Muscle layer of duodenum (tissue), 2 donors: ENCODE results near the gene CCDC127.

Source experiments
- H3K27ac ChIP-seq: one replicate; pipeline ENCODE4 v1.7.0; 2013; ENCODE audit warnings: mild to moderate bottlenecking, low read length
- H3K27me3 ChIP-seq: one replicate; pipeline ENCODE4 v1.7.0; 2013; ENCODE audit warnings: low read depth, mild to moderate bottlenecking, control low read depth, low read length
- H3K36me3 ChIP-seq, 2 donors: one replicate each; pipeline ENCODE4 v1.7.0; 2013; ENCODE audit warnings: low read length in 2 of 2, control low read depth in 1 of 2, mild to moderate bottlenecking in 1 of 2; ENCODE audit not compliant: insufficient read depth in 2 of 2, control insufficient read depth in 1 of 2
- H3K4me1 ChIP-seq, 2 donors: one replicate each; pipeline ENCODE4 v1.7.0; 2013; ENCODE audit warnings: low read length in 2 of 2, mild to moderate bottlenecking in 2 of 2, control low read depth in 1 of 2, moderate library complexity in 1 of 2; ENCODE audit not compliant: insufficient read depth in 2 of 2, control insufficient read depth in 1 of 2
- H3K4me3 ChIP-seq, 2 donors: one replicate each; pipeline ENCODE4 v1.7.0; 2013; ENCODE audit warnings: low read length in 2 of 2, low read depth in 1 of 2, mild to moderate bottlenecking in 1 of 2
- H3K9me3 ChIP-seq, 2 donors: one replicate each; pipeline ENCODE4 v1.7.0; 2013; ENCODE audit warnings: low read length in 2 of 2, control low read depth in 1 of 2, mild to moderate bottlenecking in 1 of 2; ENCODE audit not compliant: control insufficient read depth in 1 of 2
- donor health status: healthy.

Gene CCDC127

GRCh38 chr5:192691-192969 lies 25.3 kb downstream of the CCDC127 start:
- H3K36me3 ChIP-seq: no peaks in the 10 kb centered on the region
- peaks cover 0 to 12% of the 10 kb centered on the region in 2 donors for H3K4me1 ChIP-seq
- no peak overlapping the region for H3K27ac ChIP-seq
- no peaks in the 10 kb centered on the region for H3K9me3 ChIP-seq
- no peak overlapping the region for H3K4me3 ChIP-seq
- H3K27me3 ChIP-seq: no peaks in the 10 kb centered on the region

DNA sequence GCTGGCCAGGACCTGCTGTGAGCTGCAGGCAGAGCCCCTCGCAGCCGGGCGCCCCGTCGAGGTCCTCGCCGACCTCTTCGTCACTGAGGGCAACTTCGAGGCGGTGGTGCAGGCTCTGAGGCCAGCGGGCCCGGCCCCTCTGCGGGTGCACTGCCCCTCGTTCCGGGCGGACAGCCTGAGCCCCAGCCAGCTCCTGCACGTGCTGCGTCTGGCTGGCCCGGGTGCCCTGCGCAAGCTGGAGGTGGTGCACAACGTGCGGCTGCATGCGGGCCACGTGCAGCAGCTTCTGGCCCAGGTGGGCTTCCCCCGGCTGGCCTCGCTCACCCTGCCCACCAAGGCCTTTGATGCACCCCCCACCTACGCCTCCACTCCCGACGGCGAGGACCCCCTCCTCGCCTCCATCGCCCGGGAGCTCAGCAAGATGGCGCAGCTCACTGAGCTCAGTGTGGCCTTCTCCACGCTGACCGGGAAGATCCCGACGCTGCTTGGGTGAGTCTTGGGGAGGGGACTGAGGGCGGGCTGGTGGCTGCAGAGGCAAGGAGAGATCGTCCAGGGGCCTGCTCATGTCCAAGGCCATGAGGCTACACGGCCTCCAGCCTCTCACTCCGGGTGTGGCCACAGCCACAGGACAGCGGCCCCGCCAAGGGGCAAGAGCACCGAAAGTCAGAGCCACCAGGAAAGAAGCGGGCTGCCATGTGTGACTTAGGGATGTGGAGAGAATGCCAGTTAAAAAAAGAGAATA lies 25.8 kb downstream of the CCDC127 start:
- H3K4me1 ChIP-seq: peaks cover 0 to 12% of the 10 kb centered on the region in 2 donors
- H3K27ac ChIP-seq: no peak overlapping the region
- H3K27me3 ChIP-seq: no peaks in the 10 kb centered on the region
- no peaks in the 10 kb centered on the region for H3K9me3 ChIP-seq
- H3K36me3 ChIP-seq: no peaks in the 10 kb centered on the region
- H3K4me3 ChIP-seq: no peak overlapping the region

DNA sequence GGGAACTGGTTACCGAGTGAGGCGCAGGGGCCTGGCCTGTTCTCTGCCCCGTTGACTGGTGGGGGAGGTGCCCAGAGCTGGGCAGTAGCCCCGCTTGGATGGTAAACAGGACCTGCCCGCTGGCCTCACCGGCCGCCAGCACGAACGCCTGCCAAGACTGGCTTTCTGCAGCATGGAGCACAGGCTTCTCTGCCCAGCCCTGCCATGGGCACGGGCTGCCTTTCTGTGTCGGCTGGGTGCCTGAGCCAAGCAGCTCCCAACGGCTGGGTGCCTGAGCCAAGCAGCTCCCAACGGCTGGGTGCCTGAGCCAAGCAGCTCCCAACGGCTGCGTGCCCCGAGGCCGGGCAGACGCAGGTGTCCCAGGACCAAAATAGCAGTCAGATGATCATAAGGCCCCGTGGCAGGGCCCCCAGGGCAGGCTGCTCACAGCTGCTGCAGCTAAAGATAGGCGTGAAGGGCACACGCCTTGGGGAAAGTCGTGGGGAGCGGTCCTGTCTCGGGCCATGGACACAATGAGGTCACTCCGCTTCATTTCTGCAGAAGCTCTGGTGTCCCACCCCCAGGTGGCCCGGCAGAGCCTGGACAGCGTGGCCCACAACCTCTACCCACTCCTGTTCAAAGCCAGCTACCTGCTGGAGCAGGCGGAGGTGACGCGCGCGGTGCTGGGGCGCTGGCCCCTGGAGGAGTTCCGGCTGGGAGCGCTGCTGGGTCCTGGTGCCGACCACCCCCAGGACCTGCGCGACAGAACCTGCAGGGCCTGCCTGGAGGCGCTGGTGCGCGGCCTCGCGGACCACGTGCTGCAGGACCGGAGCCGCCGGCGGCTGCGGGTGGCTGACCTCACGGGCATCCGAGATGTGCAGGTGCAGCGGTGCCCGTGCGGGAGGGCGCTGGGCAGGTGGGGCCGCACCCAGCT lies 26.7 kb downstream of the CCDC127 start, which contains the start of gene LRRC14B:
Gene LRRC14B, plus strand, starts transcription at position 460 of the 913 bp plus-strand sequence. Its CDS starts 44 bp downstream, at position 504.
- H3K4me1 ChIP-seq: peaks cover 0 to 12% of the 10 kb centered on the region in 2 donors
- no peaks in the 10 kb centered on the region for H3K27me3 ChIP-seq
- peak within 1 kb of the TSS; percentile 7 to 44 for H3K4me3 ChIP-seq
- no peak within 1 kb of the TSS for H3K27ac ChIP-seq
- no peaks in the 10 kb centered on the region for H3K36me3 ChIP-seq
- H3K9me3 ChIP-seq: no peaks in the 10 kb centered on the region

GRCh38 chr5:190366-191035 lies 27.5 kb downstream of the CCDC127 start:
- Histone ChIP-seq H3K27ac (no peak overlapping the region), H3K4me1 (peaks cover 0 to 12% of the 10 kb centered on the region in 2 donors), H3K4me3 (peak overlapping the region in 1 of 2 donors; percentile 44)

GRCh38 chr5:189976-190365 lies 28.0 kb downstream of the CCDC127 start:
- peaks cover 0 to 15% of the 10 kb centered on the region in 2 donors for H3K4me1 ChIP-seq
- H3K27me3 ChIP-seq: no peaks in the 10 kb centered on the region
- no peaks in the 10 kb centered on the region for H3K36me3 ChIP-seq
- no peak overlapping the region for H3K27ac ChIP-seq
- H3K9me3 ChIP-seq: no peaks in the 10 kb centered on the region
- no peak overlapping the region for H3K4me3 ChIP-seq

More at GRCh38 chr5:190366-191035, 27.5 kb downstream of the CCDC127 start:
- Histone ChIP-seq H3K9me3 (no peaks in the 10 kb centered on the region), H3K27me3 (no peaks in the 10 kb centered on the region), H3K36me3 (no peaks in the 10 kb centered on the region)

DNA sequence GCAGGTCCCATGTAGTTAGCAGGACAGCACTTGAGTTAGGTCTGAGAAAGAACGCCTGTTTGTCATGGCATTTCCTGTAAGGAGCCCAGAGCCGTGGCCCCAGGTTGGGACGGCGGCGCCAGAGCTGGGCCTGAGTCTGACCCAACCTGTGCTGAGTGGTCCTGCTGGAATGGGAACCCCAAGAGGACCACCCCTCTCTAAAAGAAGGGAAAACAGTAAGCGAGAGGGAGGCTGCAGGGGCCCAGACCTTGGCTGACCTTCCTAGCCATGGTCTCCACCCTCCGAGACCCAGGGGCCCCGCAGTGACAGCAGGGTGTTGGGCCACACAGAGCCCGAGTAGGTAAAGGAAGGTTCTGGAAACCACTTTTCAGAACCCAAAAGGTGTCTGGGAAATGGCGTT lies 28.5 kb downstream of the CCDC127 start:
- Histone ChIP-seq H3K27ac (no peak overlapping the region), H3K9me3 (no peaks in the 10 kb centered on the region), H3K36me3 (no peaks in the 10 kb centered on the region), H3K27me3 (no peaks in the 10 kb centered on the region), H3K4me1 (peaks cover 0 to 17% of the 10 kb centered on the region in 2 donors), H3K4me3 (no peak overlapping the region)

DNA sequence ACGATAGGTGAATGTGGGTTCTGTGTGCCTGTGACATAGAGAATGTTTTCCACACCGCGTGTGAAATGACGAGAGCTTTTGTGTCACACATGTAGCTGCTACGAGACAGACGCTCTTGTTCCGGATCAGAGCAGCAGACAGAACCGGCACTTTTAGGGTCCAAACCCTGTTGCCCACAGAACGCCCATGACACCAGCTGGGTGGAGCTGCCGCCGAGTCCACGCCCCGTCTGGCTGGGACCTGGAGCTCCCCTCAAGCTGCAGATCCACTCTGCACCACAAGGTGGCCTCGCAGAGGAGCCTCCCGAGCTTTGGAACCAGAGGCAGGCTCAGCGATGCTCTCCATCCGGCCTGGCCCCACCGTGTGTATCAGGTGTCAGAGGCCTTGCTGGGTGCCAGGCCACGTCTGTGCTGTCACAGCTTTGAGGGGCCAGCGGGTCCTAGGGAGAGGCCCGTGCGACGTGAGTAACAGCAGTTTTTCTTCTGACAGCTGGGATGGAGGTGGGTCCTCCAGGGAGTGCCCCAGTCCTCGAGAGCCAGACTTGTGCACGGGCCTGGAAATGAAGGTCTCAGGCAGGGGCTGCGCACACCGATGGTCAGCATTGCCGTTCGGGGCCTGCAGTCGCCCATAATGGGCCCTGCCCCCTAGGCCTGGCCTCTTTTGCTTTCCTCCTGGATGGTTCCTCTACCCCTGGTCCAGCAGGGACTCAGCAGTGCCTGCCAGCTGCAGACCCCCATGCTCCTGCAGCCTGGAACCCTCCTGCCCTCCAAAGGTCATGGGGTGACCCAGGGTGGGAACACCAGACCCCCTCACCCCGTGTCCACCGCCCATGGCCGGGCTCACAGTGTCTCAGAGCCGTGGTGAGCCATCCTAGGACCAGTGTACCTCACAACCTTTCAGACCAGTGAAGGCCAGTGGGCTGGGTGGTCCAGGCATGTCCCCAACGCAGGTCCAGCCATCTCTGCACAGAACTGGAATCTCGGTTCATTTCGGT lies 29.2 kb downstream of the CCDC127 start:
- H3K4me1 ChIP-seq: peaks cover 0 to 17% of the 10 kb centered on the region in 2 donors
- no peak overlapping the region for H3K27ac ChIP-seq
- no peaks in the 10 kb centered on the region for H3K9me3 ChIP-seq
- H3K4me3 ChIP-seq: peak overlapping the region; percentile 31 to 47
- H3K27me3 ChIP-seq: no peaks in the 10 kb centered on the region
- no peaks in the 10 kb centered on the region for H3K36me3 ChIP-seq

DNA sequence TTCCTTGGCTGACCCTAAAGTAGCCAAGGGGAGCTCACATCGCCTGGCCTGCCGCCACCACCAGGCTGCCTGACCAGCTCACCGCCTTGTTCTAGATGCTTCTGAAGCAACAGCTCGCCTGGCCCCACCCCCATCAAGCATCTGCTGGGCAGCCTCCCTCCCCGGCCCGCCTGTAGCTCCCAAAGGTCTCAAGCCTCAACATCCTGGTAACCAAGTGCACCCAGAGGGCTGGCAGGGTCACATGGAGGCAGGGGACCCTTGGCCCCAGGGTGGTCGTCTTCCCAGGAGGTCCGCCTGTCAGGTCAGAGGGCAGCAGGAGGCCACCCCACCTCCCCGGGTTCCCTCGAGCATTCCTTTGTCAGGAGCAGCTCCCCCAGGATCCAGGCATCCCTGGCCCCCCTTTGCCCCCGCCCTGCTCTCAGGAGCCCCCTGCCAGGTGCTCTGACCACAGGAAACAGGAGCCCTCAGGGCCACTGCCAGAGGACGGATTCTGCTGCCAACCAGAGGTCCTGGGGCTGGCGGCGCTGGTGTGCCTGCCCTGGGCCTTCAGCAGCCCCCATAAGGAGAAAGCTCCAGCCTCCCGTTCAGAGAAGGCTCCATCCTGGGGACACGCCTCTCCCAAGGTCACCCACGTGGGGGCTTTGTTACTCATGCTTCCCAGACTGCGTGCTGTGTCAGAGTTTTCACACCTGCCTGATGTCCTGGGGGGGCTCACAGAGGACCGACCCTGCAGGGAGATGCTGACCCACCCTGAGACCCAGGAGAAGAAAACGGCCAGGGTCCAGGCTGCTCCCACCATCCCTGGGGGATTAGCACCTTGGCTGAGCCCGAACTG lies 30.1 kb downstream of the CCDC127 start:
- Histone ChIP-seq H3K27ac (no peak overlapping the region), H3K27me3 (no peaks in the 10 kb centered on the region), H3K4me1 (peaks cover 0 to 17% of the 10 kb centered on the region in 2 donors), H3K36me3 (no peaks in the 10 kb centered on the region), H3K4me3 (peak overlapping the region; percentile 31 to 47), H3K9me3 (no peaks in the 10 kb centered on the region)

- Histone ChIP-seq H3K27ac (no peak overlapping the region), H3K4me3 (no peak overlapping the region), H3K27me3 (no peaks in the 10 kb centered on the region), H3K4me1 (peaks cover 0 to 17% of the 10 kb centered on the region in 2 donors), H3K9me3 (no peaks in the 10 kb centered on the region), H3K36me3 (no peaks in the 10 kb centered on the region)
These were observed 30.9 kb downstream of the CCDC127 start for GRCh38 chr5:187042-187431.
